Tibial nerve (tissue), 4 donors: ENCODE data around the gene PLEKHG5.
"Not testable (repeated sequence)": the region's sequence is repeated elsewhere in the genome, so short reads cannot be mapped to it uniquely, and the experiment has no call there.

Experiments
- CTCF ChIP-seq, 5 experiments: fragments of 200-600 bp in 3 of 5; fragments of 450-650 bp in 2 of 5; sonication (generic) in 3 of 5; IDR thresholded peaks; one replicate each; pipeline ENCODE4 v1.5.1; 2016 to 2019; ENCODE audit warnings: antibody characterized with exemption in 5 of 5, mild to moderate bottlenecking in 3 of 5, moderate library complexity in 2 of 5
- EP300 ChIP-seq, 2 donors: sonication (generic); formaldehyde crosslinking; IDR thresholded peaks; one replicate each; pipeline ENCODE4 v1.6.1; 2017; ENCODE audit warnings: antibody characterized with exemption in 2 of 2, mild to moderate bottlenecking in 1 of 2
- POLR2A ChIP-seq, 2 donors: fragments of 450-650 bp; IDR thresholded peaks; one replicate each; pipeline ENCODE4 v1.6.1; 2017; ENCODE audit warnings: antibody characterized with exemption in 2 of 2, mild to moderate bottlenecking in 2 of 2, moderate library complexity in 2 of 2

GRCh38 chr1:6445929-6446328 is 45.5 kb downstream of the PLEKHG5 start:
- not testable (repeated sequence) for TF ChIP-seq CTCF, POLR2A, EP300 (IDR thresholded peaks at IDR 0.05)
